Measurements from ENCODE around the gene TBR1.

TBR1 gene

GRCh38 chr2:161415034-161415986 is 787 bp upstream of the TBR1 start:
- TF ChIP-seq CTCF (IDR thresholded peaks at IDR 0.05; ENCODE audit: low read depth, low read length): no peak
- DNase-seq (ENCODE audit: extremely low read depth, low read depth): no peak

GRCh38 chr2:161416708-161417437 is 776 bp downstream of the TBR1 start:
- DNase-seq (ENCODE audit: extremely low read depth, low read depth): no peak
- TF ChIP-seq CTCF (IDR thresholded peaks at IDR 0.05; ENCODE audit: low read depth, low read length): no peak

- no peak for TF ChIP-seq CTCF (IDR thresholded peaks at IDR 0.05; ENCODE audit: low read depth, low read length)
- no peak for DNase-seq (ENCODE audit: extremely low read depth, low read depth)
These were observed 1.6 kb downstream of the TBR1 start for GRCh38 chr2:161417438-161418274.

- DNase-seq (ENCODE audit: extremely low read depth, low read depth): no peak
- no peak for TF ChIP-seq CTCF (IDR thresholded peaks at IDR 0.05; ENCODE audit: low read depth, low read length)
These were observed 2.2 kb downstream of the TBR1 start for GRCh38 chr2:161418275-161418714.

GRCh38 chr2:161418715-161419637 is 2.9 kb downstream of the TBR1 start:
- no peak for DNase-seq (ENCODE audit: extremely low read depth, low read depth)

More at GRCh38 chr2:161418715-161419637, 2.9 kb downstream of the TBR1 start:
- TF ChIP-seq CTCF (IDR thresholded peaks at IDR 0.05; ENCODE audit: low read depth, low read length): no peak

Data from AG09319 (cell line).